UCSD-AML1 (cell line): ENCODE results near the gene CFAP77.
"Not testable (repeated sequence)": the region's sequence is repeated elsewhere in the genome, so short reads cannot be mapped to it uniquely, and the experiment has no call there.

Experiments
- DNase-seq: peaks from one replicate; lab custom pipeline; 2025; ENCODE audit not compliant: unreplicated experiment; lab: John Stamatoyannopoulos, UW

Gene CFAP77

GRCh38 chr9:132409828-132410528, at the start of gene CFAP77:
CFAP77 (plus strand) TSS chr9:132410211; CDS start chr9:132410272, 61 bp downstream.
- peak; percentile 59 for DNase-seq

GRCh38 chr9:132364068-132364467, 45.9 kb upstream of the CFAP77 start:
- no peak for DNase-seq

DNA sequence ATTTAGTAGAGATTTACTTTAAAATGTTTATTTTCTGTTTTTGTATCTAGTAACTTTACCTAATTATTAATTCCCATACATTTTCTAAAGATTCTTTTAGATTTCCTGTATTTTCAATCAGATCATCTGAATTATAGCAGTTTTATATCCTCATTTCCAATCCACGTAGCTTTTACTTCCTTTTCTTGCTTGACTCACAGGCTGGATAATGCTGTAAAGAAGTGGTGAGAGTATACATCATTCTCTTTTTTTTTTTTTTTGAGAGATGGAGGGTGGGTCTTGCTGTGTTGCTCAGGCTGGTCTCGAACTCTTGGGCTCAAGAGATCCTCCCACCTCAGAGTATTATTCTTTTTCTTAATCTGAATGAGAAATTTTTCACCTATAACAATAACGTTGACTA, 44.0 kb upstream of the CFAP77 start:
- no peak for DNase-seq

DNA sequence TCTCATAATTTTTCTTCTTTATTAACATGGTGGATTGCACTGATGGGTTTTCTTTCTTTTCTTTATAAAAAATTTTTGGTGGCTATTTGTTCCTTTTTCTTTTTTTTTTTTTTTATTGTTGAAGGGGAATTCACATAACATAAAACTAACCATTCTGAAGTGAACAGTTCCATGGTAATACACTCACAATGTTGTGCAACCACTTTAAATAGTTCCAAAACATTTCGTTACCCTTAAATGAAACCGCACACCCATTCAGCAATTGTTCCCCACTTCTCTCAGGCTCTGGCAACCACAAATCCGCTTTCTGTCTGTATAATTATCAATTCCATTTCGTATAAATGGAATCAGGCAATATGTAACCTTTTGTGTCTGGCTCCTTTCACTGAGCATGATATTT, 43.5 kb upstream of the CFAP77 start:
- no peak for DNase-seq

DNA sequence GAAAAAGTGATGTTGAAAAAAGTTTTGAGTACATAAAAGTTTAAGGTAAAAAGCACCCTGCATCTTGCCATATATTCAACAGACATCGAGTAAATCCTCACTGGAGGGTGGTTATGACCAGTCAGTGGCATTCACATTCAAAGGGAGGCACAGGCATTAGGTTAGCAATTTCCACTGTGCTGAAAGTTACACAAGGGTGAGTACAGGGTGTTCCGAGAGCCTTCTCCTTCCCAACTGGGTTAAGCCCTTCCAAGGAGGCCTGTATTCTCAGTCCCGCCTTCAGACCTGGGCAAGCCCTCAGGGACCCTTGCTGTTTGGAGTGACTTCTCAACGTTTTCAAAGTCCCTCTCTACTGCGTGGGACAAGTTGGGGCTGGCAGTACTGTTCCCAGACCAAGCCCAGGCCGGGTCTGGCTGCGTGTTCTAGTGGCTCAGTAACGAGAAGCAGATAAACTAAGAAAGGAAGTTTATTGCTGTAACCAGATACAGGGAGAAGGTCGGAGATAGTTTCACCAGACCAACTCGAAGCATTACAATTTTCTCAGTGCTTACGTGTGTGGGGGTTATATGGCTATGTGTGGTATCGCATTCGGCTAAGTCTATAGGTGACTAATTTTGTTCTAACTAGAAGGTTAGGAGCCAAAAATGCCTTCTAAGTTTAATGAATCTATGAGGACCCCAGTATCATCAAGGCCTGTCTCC, 42.2 kb upstream of the CFAP77 start:
- DNase-seq = no peak

DNA sequence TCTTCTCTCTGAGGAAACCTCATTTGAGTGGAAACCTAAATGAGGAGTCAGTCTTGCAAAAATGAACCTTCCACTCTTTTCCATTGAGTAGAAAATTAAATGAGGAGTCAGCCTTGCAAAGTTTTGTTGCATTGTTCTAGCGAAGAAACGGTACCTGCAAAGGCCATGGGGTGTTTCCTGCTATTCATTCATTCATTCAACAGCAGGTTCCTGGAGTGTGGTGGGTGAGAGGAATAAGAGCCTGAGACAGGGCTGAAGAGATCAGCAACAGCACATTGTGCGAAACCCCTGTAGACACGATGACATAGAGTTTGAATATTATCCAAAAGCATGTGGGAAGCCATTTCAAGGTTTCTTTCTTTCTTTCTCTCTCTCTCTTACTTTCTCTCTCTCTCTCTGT, 40.6 kb upstream of the CFAP77 start:
- no peak for DNase-seq

DNA sequence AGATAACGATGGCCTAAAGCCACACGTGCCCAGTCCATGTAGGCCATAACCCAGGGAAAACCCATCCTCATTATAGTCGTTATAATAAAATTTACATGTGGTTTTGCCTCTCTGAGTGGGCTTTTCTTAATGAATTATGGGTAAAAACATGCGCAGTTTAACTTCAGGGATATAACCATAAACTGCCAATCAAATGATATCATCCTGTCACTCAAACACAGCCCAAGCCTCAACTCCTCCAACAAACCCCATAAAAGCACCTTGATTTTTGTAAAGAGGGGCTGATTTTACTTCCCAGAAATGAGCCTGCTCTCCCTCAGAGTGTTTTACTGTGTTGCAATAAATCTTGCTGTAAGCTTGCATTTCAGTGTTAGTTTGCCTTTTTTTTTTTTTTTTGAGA, 39.4 kb upstream of the CFAP77 start:
- DNase-seq = no peak

GRCh38 chr9:132372177-132373095, 37.6 kb upstream of the CFAP77 start:
- DNase-seq = peak; percentile 79

- DNase-seq = not testable (repeated sequence)
Measured at GRCh38 chr9:132377769-132378168, 32.2 kb upstream of the CFAP77 start.

DNA sequence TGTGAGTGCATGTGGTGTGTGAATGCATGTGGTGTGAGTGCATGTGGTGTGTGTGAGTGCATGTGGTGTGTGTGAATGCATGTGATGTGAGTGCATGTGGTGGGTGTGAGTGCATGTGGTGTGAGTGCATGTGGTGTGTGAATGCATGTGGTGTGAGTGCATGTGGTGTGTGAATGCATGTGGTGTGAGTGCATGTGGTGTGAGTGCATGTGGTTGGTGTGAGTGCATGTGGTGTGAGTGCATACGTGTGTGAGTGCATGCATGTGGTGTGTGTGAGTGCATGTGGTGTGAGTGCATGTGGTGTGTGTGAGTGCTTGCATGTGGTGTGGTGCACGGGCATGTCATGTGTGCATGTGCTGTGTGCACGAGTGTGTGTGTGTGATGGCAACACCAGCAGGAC, 31.6 kb upstream of the CFAP77 start:
- DNase-seq = not testable (repeated sequence)

DNA sequence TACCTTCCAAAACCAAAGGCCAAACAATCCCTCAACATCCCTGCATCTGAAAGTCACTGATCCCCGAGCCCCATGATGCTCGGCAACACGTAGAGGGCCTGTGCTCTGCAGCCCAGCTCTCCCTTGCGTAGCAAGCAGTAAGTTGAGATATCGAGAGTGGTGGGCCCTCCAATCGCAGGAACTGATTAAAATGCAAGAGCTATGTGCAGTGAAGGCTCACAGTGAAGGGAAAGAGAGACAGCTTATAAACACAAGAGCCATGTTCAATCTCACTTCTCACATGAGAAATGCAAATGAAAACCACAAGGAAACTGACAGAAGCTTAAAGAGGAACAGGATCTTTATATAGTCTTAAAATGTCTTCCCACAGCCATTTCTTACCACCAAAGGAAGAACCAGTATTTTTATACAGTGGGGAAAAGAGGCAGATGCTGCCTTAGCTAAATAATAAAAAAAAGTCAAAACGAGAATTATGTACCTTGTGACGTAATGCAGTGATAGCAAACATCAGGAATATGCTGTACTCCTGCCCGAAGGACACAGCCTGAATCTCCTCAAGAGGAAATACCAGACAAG, 28.0 kb upstream of the CFAP77 start:
- no peak for DNase-seq

GRCh38 chr9:132383462-132383883, 26.5 kb upstream of the CFAP77 start:
- peak; percentile 28 for DNase-seq

DNA sequence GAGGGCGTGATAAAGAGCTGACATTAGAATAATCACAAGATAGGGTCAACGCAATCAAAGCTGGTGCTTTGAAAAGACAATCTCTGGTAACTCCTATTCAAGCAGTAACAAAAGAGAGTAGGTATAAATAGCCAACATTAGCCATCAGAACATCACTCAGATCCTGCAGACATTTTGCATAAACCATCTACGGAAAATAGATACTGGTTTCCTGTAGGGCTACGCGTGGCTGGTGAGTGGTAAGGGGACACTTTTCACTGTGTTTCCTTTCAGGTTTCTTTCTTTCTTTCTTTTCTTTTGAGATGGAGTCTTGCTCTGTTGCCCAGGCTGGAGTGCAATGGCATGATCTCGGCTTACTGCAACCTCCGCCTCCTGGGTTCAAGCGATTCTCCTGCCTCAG, 25.6 kb upstream of the CFAP77 start:
- no peak for DNase-seq

- DNase-seq = no peak
Measured at GRCh38 chr9:132387133-132387532, 22.9 kb upstream of the CFAP77 start.

GRCh38 chr9:132390966-132391365, 19.0 kb upstream of the CFAP77 start:
- DNase-seq = no peak

- no peak for DNase-seq
Measured at GRCh38 chr9:132391449-132391848, 18.6 kb upstream of the CFAP77 start.

DNA sequence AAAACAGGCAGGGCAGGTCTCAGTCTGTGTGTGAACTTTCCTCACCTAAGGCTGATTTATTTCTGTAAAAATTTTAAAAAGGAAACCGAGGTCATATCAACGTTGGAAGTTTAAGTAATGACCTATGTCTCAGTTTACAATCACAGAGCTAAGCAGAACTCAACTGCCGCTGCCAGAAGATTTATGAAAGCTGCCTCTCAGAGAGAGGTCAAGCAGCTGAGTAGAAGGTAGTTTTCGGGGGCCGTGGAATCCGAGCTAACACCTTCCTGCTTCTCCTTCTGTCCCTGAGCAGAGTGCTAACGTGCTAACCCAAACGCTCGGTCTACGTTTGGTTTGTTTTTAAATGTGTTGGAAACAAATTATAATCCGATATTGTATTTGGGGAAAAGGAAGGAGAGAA, 14.5 kb upstream of the CFAP77 start:
- DNase-seq = no peak

- DNase-seq = no peak
Measured at GRCh38 chr9:132401824-132402223, 8.2 kb upstream of the CFAP77 start.

GRCh38 chr9:132404228-132404881, 5.7 kb upstream of the CFAP77 start:
- DNase-seq = no peak

- peak; percentile 89 for DNase-seq
Measured at GRCh38 chr9:132406554-132407122, 3.4 kb upstream of the CFAP77 start, which contains the start of gene TTF1. TTF1 (minus strand) TSS chr9:132406840; CDS start chr9:132402821, 4,019 bp downstream.
